MM.1S (cell line): ENCODE data around the gene DCAF4L1.

ENCODE experiments used
- DNase-seq: peaks from one replicate; pipeline ENCODE4 v3.0.0-alpha.2; 2015
- H2AFZ ChIP-seq: fragments of 300-600 bp; sonication (generic); 2 replicates; pipeline ENCODE4 v1.6.0; 2016; ENCODE audit warnings: antibody characterized with exemption, low read length
- H3F3A ChIP-seq: fragments of 300-600 bp; sonication (generic); 2 replicates; pipeline ENCODE4 v1.6.1; 2016; ENCODE audit warnings: mild to moderate bottlenecking, antibody characterized with exemption, low read length, moderate library complexity, mixed read lengths; ENCODE audit not compliant: insufficient read depth
- H3K27ac ChIP-seq: fragments of 300-600 bp; sonication (generic); 2 replicates; pipeline ENCODE4 v1.5.1; 2016; ENCODE audit warnings: mild to moderate bottlenecking, low read length
- H3K27me3 ChIP-seq: fragments of 300-600 bp; sonication (generic); replicated peaks from 2 replicates; pipeline ENCODE4 v1.6.0; 2016; ENCODE audit warnings: low read length; ENCODE audit not compliant: insufficient read depth
- H3K36me3 ChIP-seq: fragments of 300-600 bp; sonication (generic); replicated peaks from 2 replicates; pipeline ENCODE4 v1.6.1; 2016; ENCODE audit warnings: mild to moderate bottlenecking, low read length, mixed read lengths; ENCODE audit not compliant: insufficient read depth
- H3K4me1 ChIP-seq: fragments of 300-600 bp; sonication (generic); 2 replicates; pipeline ENCODE4 v1.6.1; 2016; ENCODE audit warnings: low read length, mixed read lengths
- H3K4me2 ChIP-seq: fragments of 300-600 bp; sonication (generic); 2 replicates; pipeline ENCODE4 v1.6.0; 2016; ENCODE audit warnings: low read depth, low read length
- H3K4me3 ChIP-seq: fragments of 300-600 bp; sonication (generic); 2 replicates; pipeline ENCODE4 v1.5.1; 2016; ENCODE audit warnings: low read length, mixed read lengths
- H3K79me2 ChIP-seq: fragments of 300-600 bp; sonication (generic); 2 replicates; pipeline ENCODE4 v1.6.1; 2016; ENCODE audit warnings: mixed run types, low read length, mixed read lengths
- H3K9ac ChIP-seq: fragments of 300-600 bp; sonication (generic); 2 replicates; pipeline ENCODE4 v1.6.1; 2016; ENCODE audit warnings: low read length, mixed read lengths
- H3K9me2 ChIP-seq: fragments of 300-600 bp; sonication (generic); replicated peaks from 2 replicates; pipeline ENCODE4 v1.6.1; 2016; ENCODE audit warnings: mild to moderate bottlenecking, low read length, mixed read lengths; ENCODE audit not compliant: insufficient read depth
- H3K9me3 ChIP-seq: fragments of 300-600 bp; sonication (generic); replicated peaks from 2 replicates; pipeline ENCODE4 v1.6.1; 2016; ENCODE audit warnings: mild to moderate bottlenecking, low read length, mixed read lengths; ENCODE audit not compliant: insufficient read depth
- H4K20me1 ChIP-seq: fragments of 300-600 bp; sonication (generic); 2 replicates; pipeline ENCODE4 v1.6.1; 2016; ENCODE audit warnings: mild to moderate bottlenecking, low read length, moderate library complexity, mixed read lengths; ENCODE audit not compliant: insufficient read depth
- EZH2 ChIP-seq: fragments of 300-600 bp; sonication (generic); optimal IDR thresholded peaks from 2 replicates; pipeline ENCODE3; 2017; ENCODE audit warnings: low read depth, mild to moderate bottlenecking, antibody characterized with exemption, low read length, mixed read lengths
- EZH2phosphoT487 ChIP-seq: fragments of 300-600 bp; sonication (generic); IDR thresholded peaks from 2 replicates; pipeline ENCODE4 v1.6.1; 2018; ENCODE audit warnings: antibody characterized with exemption, low read length
- TF ChIP-seq, protein P1 (sequence below): fragments of 300-600 bp; sonication (generic); IDR thresholded peaks from 2 replicates; pipeline ENCODE4 v1.5.1; 2016; ENCODE audit warnings: antibody characterized with exemption, low read length, mixed read lengths

DCAF4L1 gene

DNA sequence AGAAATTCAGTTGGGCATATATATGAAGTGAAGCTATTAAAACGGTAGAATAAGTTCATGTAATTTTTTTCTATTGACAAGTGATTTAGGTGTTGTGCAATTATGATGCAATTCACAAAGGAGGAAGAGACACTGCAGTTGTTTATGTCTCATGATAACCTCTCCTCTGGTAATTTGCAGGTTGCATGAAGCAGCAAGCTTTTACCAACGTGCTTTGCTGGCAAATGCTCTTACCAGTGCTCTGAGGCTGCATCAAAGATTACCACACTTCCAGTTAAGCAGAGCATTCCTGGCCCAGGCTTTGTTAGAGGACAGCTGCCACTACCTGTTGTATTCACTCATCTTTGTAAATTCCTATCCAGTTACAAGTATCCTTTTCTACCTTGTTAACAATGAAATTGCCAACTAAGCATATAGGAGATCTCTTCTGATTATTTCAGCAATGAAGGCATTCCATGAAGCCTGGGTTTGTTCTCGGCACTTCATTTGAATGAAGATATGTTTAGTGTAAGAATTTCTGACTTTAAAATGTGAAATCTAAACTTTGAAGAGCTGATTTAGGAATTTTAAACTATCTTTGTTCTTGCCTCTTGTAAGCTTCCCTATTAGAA is 42.4 kb upstream of the DCAF4L1 start:
- TF ChIP-seq EZH2phosphoT487 (no peak), EZH2 (no peak)
- TF ChIP-seq, protein P1, sequence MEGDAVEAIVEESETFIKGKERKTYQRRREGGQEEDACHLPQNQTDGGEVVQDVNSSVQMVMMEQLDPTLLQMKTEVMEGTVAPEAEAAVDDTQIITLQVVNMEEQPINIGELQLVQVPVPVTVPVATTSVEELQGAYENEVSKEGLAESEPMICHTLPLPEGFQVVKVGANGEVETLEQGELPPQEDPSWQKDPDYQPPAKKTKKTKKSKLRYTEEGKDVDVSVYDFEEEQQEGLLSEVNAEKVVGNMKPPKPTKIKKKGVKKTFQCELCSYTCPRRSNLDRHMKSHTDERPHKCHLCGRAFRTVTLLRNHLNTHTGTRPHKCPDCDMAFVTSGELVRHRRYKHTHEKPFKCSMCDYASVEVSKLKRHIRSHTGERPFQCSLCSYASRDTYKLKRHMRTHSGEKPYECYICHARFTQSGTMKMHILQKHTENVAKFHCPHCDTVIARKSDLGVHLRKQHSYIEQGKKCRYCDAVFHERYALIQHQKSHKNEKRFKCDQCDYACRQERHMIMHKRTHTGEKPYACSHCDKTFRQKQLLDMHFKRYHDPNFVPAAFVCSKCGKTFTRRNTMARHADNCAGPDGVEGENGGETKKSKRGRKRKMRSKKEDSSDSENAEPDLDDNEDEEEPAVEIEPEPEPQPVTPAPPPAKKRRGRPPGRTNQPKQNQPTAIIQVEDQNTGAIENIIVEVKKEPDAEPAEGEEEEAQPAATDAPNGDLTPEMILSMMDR: no peak
- Histone ChIP-seq H3K27me3 (no peaks in the 10 kb centered on the region), H3K9me3 (no peaks in the 10 kb centered on the region), H3K79me2 (peaks cover 57% of the 10 kb centered on the region), H3F3A (no peaks in the 10 kb centered on the region), H3K36me3 (no peaks in the 10 kb centered on the region; the same call in 1 of the 2 replicates), H4K20me1 (no peaks in the 10 kb centered on the region), H3K4me3 (no peak overlapping the region), H3K27ac (no peak overlapping the region), H2AFZ (no peak overlapping the region), H3K4me2 (no peak overlapping the region), H3K9me2 (no peaks in the 10 kb centered on the region), H3K4me1 (peaks cover 4% of the 10 kb centered on the region; the same call in 1 of the 2 replicates), H3K9ac (no peak overlapping the region)
- DNase-seq: no peak

DNA sequence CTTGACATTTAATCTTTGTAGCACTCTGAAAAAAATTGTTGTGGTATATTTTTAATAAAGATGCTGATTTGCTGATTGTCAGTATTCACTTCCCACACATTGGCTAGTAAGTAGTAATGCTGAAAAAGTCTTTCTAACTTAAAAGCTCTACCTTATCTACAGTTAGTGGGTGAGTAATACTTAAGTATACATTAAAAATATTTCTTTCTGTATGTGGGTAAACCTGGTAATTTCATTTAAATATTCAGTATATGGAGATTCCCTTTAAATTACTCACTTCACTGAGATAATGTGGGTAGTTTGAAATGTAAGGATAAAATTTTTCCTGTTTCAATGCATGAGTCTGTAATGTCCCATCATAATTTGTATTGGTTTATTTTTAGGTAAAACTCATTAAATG is 40.7 kb upstream of the DCAF4L1 start:
- Histone ChIP-seq H3F3A (no peaks in the 10 kb centered on the region), H3K4me2 (no peak overlapping the region), H3K9me3 (no peaks in the 10 kb centered on the region), H3K27me3 (no peaks in the 10 kb centered on the region), H3K36me3 (no peaks in the 10 kb centered on the region; the same call in 1 of the 2 replicates), H3K27ac (no peak overlapping the region), H2AFZ (no peak overlapping the region), H3K79me2 (peaks cover 48% of the 10 kb centered on the region), H3K4me3 (no peak overlapping the region), H3K9me2 (no peaks in the 10 kb centered on the region), H4K20me1 (no peaks in the 10 kb centered on the region), H3K4me1 (peaks cover 4% of the 10 kb centered on the region; the same call in 1 of the 2 replicates), H3K9ac (no peak overlapping the region)
- TF ChIP-seq, protein P1: no peak
- TF ChIP-seq EZH2phosphoT487 (no peak), EZH2 (no peak)
- DNase-seq: no peak

GRCh38 chr4:41943506-41943905 is 38.0 kb upstream of the DCAF4L1 start:
- TF ChIP-seq, protein P1: no peak
- TF ChIP-seq EZH2 (no peak), EZH2phosphoT487 (no peak)
- no peak overlapping the region for H2AFZ ChIP-seq
- no peaks in the 10 kb centered on the region for H3K27me3 ChIP-seq
- H3K79me2 ChIP-seq: peaks cover 22% of the 10 kb centered on the region
- DNase-seq: no peak
- no peak overlapping the region for H3K4me3 ChIP-seq
- H3K4me1 ChIP-seq: no peaks in the 10 kb centered on the region
- no peaks in the 10 kb centered on the region for H3F3A ChIP-seq
- no peaks in the 10 kb centered on the region; the same call in 1 of the 2 replicates for H3K36me3 ChIP-seq
- H3K9me3 ChIP-seq: no peaks in the 10 kb centered on the region
- H3K27ac ChIP-seq: no peak overlapping the region
- H3K4me2 ChIP-seq: no peak overlapping the region
- H3K9ac ChIP-seq: no peak overlapping the region
- no peaks in the 10 kb centered on the region for H3K9me2 ChIP-seq
- H4K20me1 ChIP-seq: no peaks in the 10 kb centered on the region
